A673 (cell line): ENCODE results near the gene TNRC6A. TPM values are rescaled to one million over a fixed set of nuclear protein-coding genes. Genes with fewer than 3 reads are reported as not detected.
"Not testable (repeated sequence)": the region's sequence is repeated elsewhere in the genome, so short reads cannot be mapped to it uniquely, and the experiment has no call there.

ENCODE experiments used
- BruUV-seq: library from RNA; stranded (reverse); fragments of 400-500 nt; replicated peaks from 2 replicates; lab custom pipeline; 2021; lab: Mats Ljungman, UMichigan
- CTCF ChIA-PET: fragments of 300-600 bp; sonication (Branson Sonifier 250); formaldehyde crosslinking; loops from one replicate; lab custom pipeline; 2022; ENCODE audit warnings: antibody characterized with exemption; lab: Charles Lee
- POLR2A ChIA-PET: fragments of 300-600 bp; sonication (Branson Sonifier 250); formaldehyde crosslinking; loops from one replicate; lab custom pipeline; 2022; ENCODE audit warnings: antibody characterized with exemption; ENCODE audit not compliant: low non-redundant PET; lab: Charles Lee
- DNase-seq: peaks from one replicate; pipeline ENCODE4 v3.0.0-alpha.2; 2015; ENCODE audit warnings: low spot score
- H3K27ac ChIP-seq: fragments of 200-600 bp; sonication (generic); 2 replicates; pipeline ENCODE4 v1.5.1; 2016; ENCODE audit warnings: mixed run types, low read depth, mild to moderate bottlenecking, mixed read lengths, antibody characterized with exemption, low read length; ENCODE audit not compliant: poor library complexity, severe bottlenecking
- H3K27me3 ChIP-seq: fragments of 200-600 bp; sonication (generic); replicated peaks from 2 replicates; pipeline ENCODE4 v1.6.1; 2017; ENCODE audit warnings: mixed run types, low read depth, mild to moderate bottlenecking, mixed read lengths, antibody characterized with exemption, low read length; ENCODE audit not compliant: insufficient read depth, poor library complexity
- H3K36me3 ChIP-seq: fragments of 200-600 bp; sonication (generic); 2 replicates; pipeline ENCODE4 v1.6.1; 2016; ENCODE audit warnings: mixed run types, mild to moderate bottlenecking, mixed read lengths, antibody characterized with exemption, low read length; ENCODE audit not compliant: insufficient read depth, poor library complexity, severe bottlenecking
- H3K4me1 ChIP-seq: fragments of 200-600 bp; sonication (generic); 2 replicates; pipeline ENCODE4 v1.6.1; 2017; ENCODE audit warnings: mixed run types, mild to moderate bottlenecking, mixed read lengths, antibody characterized with exemption, low read length; ENCODE audit not compliant: insufficient read depth, poor library complexity, severe bottlenecking
- H3K4me3 ChIP-seq: fragments of 200-600 bp; sonication (generic); 2 replicates; pipeline ENCODE4 v1.5.1; 2016; ENCODE audit warnings: low read depth, mixed run types, mild to moderate bottlenecking, mixed read lengths, low read length; ENCODE audit not compliant: poor library complexity, severe bottlenecking
- H3K9me3 ChIP-seq: fragments of 200-600 bp; sonication (generic); 2 replicates; pipeline ENCODE4 v1.6.1; 2016; ENCODE audit warnings: mixed run types, low read depth, mild to moderate bottlenecking, mixed read lengths, antibody characterized with exemption, low read length; ENCODE audit not compliant: poor library complexity, severe bottlenecking
- EZH2 ChIP-seq: fragments of 200-600 bp; sonication (generic); IDR thresholded peaks from 2 replicates; pipeline ENCODE4 v1.6.1; 2017; ENCODE audit warnings: borderline replicate concordance, low read depth, mild to moderate bottlenecking, mixed read lengths, antibody characterized with exemption, low read length; ENCODE audit not compliant: poor library complexity, severe bottlenecking
- intact Hi-C: fragments of 100-400 bp; cut with micrococcal nuclease; formaldehyde crosslinking; loops from one replicate; pipeline ENCODE4 v1.10.0; 2022; ENCODE audit not compliant: unreplicated experiment
- total RNA-seq: library from RNA; stranded (reverse); gene quantifications from 2 replicates; pipeline ENCODE4 v1.2.3, GENCODE V29; 2021
- TF ChIP-seq, protein P1 (sequence below): fragments of 300-800, 200-600 bp; sonication (generic); conservative IDR thresholded peaks from 2 replicates; pipeline ENCODE4 v1.5.1; 2017; ENCODE audit warnings: low read depth, mild to moderate bottlenecking, antibody characterized with exemption, low read length, moderate library complexity, mixed read lengths

TNRC6A gene
- total RNA-seq, 1 experiment from 2014 or later: 90.8 TPM

DNA sequence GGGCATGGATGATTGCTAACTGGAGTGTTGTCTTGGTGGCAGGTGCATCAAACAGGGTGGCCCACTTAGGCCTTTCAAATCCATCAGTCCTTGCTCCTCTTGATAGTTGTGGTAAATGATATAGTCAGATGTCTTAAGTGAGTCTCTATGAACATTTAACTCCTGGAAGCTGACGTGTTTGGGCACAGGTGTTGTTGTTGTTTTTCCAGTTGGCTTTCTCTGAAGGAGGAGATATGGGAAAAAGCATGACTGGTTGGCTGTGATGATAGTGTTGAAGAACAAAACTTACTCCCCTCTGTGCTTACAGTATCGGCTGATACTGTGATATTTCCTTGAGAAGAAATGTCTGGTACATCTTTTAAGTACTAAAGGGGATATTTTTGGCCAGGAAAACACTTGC, 18.0 kb downstream of the TNRC6A start:
- no peaks in the 10 kb centered on the region for H3K9me3 ChIP-seq
- ChIA-PET CTCF (no interaction called here), POLR2A (no interaction called here)
- intact Hi-C loops: no loop called here
- H3K36me3 ChIP-seq: no peaks in the 10 kb centered on the region
- no peaks in the 10 kb centered on the region for H3K27me3 ChIP-seq
- H3K4me3 ChIP-seq: no peak overlapping the region
- no TSS peak for BruUV-seq
- TF ChIP-seq EZH2: no peak
- TF ChIP-seq, protein P1, sequence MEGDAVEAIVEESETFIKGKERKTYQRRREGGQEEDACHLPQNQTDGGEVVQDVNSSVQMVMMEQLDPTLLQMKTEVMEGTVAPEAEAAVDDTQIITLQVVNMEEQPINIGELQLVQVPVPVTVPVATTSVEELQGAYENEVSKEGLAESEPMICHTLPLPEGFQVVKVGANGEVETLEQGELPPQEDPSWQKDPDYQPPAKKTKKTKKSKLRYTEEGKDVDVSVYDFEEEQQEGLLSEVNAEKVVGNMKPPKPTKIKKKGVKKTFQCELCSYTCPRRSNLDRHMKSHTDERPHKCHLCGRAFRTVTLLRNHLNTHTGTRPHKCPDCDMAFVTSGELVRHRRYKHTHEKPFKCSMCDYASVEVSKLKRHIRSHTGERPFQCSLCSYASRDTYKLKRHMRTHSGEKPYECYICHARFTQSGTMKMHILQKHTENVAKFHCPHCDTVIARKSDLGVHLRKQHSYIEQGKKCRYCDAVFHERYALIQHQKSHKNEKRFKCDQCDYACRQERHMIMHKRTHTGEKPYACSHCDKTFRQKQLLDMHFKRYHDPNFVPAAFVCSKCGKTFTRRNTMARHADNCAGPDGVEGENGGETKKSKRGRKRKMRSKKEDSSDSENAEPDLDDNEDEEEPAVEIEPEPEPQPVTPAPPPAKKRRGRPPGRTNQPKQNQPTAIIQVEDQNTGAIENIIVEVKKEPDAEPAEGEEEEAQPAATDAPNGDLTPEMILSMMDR: no peak
- no peak for DNase-seq
- H3K27ac ChIP-seq: no peak overlapping the region
- H3K4me1 ChIP-seq: peaks cover 26% of the 10 kb centered on the region

- intact Hi-C loops: no loop called here
- Histone ChIP-seq H3K4me3 (no peak overlapping the region), H3K9me3 (no peaks in the 10 kb centered on the region), H3K36me3 (no peaks in the 10 kb centered on the region), H3K27me3 (no peaks in the 10 kb centered on the region), H3K4me1 (peaks cover 21% of the 10 kb centered on the region), H3K27ac (no peak overlapping the region)
- CTCF ChIA-PET: no interaction called here
- no TSS peak for BruUV-seq
- DNase-seq: peak; percentile 67
- TF ChIP-seq, protein P1: no peak
- TF ChIP-seq EZH2: no peak
- POLR2A ChIA-PET: no interaction called here
These were observed 18.8 kb downstream of the TNRC6A start for GRCh38 chr16:24748242-24748641.

DNA sequence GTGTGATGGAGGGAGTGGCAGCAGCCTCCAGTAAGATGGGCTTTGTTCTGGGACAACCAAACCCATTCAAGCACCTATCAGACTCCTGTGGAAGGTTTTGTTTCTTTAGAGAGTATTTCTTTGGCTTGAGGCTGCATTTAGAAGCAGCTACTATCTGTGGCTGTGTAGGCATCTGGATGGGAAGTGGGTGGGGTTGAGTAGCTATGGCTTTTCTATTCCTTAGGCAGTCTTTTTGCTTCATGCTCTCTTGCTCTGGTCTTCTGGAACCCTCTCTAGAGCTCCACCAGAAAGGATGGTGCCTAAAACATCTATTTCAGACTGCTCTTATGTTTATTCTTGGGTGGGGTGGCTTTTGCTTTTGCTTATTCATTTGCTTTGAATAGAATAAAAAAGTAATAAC, 19.9 kb downstream of the TNRC6A start:
- Histone ChIP-seq H3K27me3 (no peaks in the 10 kb centered on the region), H3K4me1 (peaks cover 15% of the 10 kb centered on the region), H3K4me3 (no peak overlapping the region), H3K36me3 (no peaks in the 10 kb centered on the region), H3K27ac (no peak overlapping the region), H3K9me3 (no peaks in the 10 kb centered on the region)
- TF ChIP-seq, protein P1: no peak
- no peak for TF ChIP-seq EZH2
- DNase-seq: no peak
- ChIA-PET POLR2A (no interaction called here), CTCF (no interaction called here)
- BruUV-seq: no TSS peak
- intact Hi-C loops: no loop called here

GRCh38 chr16:24749872-24750271, 20.4 kb downstream of the TNRC6A start:
- H3K27me3 ChIP-seq, DNase-seq, intact Hi-C loops, H3K36me3 ChIP-seq, CTCF ChIA-PET, H3K9me3 ChIP-seq, BruUV-seq, H3K4me3 ChIP-seq, H3K27ac ChIP-seq, POLR2A ChIA-PET: not testable (repeated sequence)
- peaks cover 15% of the 10 kb centered on the region for H3K4me1 ChIP-seq
